8988T (cell line): ENCODE results near the gene FAM107A.

Experiments used
- DNase-seq: peaks from one replicate; pipeline ENCODE4 v3.0.0; 2011

The FAM107A gene, protein sequence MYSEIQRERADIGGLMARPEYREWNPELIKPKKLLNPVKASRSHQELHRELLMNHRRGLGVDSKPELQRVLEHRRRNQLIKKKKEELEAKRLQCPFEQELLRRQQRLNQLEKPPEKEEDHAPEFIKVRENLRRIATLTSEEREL

DNA sequence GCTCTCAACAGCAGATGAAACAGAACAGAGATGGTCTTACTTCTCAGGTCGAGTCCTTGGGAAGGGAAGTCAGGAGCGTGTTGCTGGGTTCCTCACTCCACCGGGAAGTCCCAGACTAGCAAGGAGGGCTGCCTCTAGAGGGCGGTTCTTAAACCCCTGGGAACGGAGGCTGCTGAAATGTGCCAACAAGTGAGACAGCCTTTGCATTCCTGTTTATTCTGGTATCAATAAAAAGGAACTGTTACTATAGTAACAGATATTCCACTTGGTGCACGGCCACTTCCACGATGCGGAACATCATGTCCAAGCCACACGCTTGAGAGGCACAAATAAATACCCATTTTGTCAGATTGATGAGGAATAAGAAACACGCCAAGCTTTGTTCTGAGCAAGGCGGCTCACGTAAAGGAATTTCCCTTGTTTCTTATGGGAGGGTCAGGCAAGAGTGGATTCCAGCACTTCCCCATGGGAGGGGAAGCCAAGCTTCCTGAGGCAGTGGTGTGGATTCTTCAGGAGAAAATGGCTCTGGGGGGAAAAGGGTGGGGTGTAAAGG, at the start of gene FAM107A:
FAM107A (minus strand) TSS at position 123 of the 553 bp plus-strand sequence. CDS start 7,531 bp downstream, outside the sequence.
- DNase-seq: no peak

DNA sequence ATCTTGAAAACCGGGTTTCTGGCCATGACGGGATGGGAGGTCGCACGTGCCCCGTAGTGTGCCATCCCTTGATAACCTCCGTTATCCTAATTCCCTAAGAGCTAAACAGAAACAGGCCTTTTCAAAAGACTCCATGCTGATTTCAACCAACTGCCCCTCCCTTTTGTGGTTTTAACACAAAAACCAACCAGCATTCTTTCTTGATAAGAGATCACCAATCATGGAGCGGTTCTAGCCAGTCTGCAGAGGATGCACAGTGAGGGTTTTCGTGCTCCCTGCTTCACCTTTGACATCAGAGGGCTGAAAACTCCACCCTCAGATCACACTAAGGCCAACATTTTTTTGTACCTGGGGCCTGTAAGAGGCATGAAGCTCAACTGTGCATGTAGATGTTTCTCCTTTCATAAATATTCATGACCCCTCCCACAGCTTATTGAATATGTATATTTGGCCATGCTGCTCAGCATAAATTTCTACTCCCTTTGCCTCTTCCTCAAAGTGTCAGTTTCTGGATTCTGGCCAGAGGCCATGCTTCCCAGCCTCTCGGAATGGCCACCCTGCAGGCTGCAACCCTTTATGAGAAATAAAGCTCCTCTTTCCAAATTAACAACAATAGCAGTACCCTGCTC, 48.1 kb upstream of the FAM107A start:
- DNase-seq: no peak

DNA sequence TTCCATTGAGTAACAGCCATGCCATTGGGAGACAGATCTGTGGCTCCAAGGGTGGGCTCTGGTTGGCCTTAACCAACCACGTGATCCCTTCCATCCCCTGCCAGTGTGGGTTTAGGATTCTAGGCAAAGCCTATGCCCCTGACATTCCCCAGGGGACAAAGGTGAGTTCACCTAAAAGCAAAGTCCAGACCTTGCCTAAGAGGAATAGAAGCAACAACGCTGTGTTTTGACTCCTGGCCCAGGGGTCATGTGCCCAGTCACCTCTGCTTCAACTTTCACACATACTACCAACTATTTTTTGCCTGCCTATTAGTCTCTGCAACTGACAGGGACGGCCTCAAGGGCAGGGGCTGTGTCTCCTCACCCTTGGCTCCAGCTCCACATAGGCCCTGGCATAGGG, 47.4 kb upstream of the FAM107A start:
- no peak for DNase-seq

DNA sequence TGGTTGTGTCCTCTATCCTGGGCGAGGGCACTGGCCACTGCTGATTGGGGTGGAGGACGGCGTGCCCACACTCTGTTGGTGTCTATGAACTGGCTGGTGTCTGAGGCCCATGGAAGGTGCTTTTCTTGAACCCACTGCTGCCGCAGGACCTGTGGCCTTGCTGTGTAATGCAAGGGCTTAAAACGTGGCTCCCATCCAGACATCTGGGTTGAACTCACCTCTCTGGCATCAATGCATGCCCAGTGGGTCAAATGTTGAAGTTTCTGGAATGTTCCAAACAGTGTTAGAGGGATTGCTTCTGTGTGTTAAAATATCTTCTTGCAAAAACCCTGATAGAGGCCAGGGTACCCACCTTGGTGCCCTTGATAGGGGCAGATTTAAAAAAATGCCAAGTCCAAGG, 46.8 kb upstream of the FAM107A start:
- no peak for DNase-seq

DNA sequence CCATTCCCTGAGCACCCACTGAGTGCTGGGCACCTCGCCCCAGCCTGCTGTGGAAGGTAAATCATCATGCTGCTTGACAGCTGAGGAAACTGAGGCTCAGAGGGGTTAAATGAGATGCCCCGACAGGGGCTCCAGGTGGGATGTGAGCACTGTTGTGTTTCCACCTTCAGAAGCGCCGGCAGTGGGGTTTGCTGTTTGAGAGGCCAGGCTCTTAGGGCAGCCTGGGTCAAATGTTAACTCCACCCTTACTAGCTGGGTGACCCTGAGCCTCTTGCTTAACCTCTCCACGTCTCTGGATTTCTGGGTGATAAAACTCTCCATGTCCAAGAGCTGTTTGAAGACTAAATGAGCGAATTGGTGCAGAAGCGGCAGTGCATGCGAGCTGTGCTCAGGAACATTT, 46.3 kb upstream of the FAM107A start:
- DNase-seq: no peak

DNA sequence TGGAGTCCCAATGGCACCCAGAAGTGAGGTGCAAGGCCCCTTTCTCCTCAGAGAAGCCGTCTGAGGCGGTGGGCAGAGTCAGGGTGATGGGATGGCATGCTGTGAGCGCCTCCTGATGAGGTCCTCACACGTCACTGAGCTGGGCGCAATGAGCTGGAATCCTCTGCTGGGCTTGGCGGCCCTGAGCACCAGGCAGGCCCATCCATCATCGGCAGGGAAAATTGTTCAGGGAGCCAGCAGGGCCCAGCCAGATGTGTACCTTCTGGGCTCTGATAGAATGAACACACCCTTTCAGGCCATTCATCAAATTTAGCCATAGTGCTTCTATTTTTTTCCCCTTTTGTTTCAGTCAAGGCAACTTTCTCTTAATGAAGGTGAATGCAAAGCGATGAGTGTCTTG, 45.7 kb upstream of the FAM107A start:
- DNase-seq: no peak

DNA sequence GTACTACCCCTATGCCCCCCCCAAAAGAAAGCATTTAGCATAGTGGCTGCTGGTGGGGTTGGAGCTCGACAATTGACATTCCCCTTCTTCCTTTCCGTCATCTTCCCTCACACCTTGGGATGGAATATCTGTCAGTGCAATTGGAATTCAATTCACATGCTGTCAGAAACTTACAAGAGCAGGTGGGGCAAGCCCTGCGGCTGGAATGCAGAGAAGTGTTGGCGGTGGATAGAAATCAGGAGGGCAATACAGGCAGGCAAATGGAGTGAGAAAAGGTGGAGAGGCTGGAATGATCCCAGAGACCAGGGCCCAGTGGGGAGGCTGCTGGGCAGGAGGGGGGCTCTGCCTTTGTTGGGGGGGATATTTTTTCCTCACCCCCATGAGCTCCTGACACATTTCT, 45.2 kb upstream of the FAM107A start:
- no peak for DNase-seq

DNA sequence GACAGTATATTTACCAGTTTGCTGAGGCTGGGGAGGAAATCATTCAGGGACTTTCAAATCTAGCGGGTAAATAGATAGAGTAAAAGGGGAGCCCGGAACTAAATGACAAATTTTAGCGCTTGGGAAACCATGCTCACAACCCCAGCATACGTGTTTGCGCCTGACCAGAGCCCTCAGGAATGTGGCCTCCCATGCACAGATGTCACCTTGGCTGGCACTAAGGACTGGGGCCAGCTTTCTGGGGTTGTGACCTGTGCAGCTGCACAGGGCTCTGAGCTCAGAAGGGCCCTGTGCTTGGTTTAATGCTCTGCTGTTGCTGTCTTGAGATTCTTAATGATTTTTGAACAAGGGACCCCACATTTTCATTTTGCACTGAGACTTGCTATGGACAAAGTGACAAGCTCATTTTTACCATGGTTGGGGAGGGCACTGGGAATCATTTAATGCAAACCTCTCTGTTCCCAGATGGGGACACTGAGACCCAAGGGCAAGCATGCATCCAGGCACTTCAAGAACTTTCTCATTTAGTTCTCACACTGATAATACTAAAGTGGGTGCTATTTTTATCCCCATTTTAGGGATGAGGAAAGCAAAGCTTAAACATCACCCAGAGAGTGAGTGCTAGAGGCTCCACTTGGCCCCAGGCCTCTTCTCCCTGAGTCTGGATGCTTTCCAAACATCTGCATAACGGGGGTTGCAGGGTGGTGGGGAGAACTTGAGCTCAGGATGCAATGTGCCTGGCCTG, 44.1 kb upstream of the FAM107A start:
- DNase-seq: no peak

DNA sequence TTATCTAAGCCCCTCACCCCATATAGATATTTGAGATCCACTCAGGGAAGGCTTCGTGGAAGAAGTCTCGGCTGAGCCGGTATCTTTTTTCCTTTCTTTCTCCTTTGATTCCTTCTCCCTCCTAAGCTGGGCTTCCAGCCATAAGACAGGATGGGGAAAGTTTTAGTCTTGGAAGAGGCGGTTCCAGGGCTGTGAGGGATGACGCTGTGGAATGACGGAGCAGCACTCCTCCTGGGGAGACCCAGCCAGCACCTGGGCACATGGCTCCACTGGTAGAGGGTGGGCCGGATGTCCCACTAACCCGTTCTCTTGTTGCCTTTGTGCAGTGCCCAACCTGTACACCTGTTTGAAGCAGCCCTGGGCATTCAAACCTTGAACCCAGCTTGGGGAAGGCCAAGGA, 43.2 kb upstream of the FAM107A start:
- DNase-seq: no peak

DNA sequence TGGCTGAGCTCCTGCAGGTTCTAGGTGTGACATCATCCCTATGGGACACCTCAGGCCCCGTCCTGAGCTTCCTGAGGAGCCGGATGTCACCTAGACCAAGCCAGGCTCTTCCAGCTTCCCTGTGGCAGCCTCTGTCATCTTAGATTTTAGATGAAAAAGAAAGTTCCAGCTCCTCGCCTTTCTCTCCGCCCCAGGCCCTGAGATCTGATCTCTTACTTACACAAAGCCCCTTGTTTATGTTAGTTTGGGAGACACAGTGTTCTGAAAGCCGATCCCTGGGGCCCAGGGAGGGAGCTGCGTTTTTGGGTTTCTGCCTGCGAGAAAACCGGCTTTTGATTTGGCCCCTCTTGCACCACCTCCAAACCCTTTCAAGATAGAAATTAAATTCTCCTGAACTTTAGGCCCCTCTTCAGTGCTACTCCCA, 40.2 kb upstream of the FAM107A start:
- no peak for DNase-seq

DNA sequence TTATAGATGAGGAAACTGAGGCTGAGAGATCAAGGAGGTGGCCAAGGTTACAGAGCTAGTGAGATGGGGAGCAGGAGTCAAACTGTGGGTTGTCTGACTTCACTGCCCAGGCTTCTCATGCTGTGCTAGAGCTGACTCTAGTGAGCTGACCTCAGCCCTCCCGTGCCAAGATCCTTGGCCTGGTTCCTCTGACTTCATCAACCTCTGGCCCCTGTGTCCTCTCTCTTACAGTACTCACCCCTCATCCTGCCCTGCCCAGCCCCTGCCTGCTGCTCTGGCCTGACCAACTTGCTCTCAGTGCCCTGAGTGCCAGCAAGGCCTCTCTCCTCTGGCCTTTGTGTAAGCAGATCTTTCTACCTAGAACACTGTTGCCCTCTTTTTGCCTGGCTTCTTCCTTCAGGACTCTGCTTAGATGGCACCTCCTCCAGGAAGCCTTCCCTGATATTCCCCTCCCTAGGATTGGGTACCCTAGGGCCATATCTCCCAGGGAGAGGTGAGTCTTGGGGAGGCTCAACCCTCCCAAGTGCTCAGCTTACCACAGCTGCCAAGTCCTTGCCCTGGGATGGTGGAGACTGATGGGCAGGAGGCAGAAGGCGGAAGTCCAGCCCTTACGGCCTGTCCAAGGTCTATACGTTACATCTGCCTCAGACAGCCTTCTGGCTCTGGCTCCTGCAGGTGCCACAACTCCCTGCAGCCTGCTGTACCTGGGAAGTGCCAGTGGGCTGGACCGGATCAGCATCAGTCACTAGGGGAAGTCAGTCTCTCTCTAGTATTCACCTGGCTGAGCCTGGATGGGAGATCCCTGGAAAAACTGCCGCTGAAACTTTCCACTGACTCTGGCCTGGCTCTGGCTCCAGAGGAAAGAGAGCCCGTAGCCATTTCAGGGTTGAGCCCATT, 36.3 kb upstream of the FAM107A start:
- no peak for DNase-seq

DNA sequence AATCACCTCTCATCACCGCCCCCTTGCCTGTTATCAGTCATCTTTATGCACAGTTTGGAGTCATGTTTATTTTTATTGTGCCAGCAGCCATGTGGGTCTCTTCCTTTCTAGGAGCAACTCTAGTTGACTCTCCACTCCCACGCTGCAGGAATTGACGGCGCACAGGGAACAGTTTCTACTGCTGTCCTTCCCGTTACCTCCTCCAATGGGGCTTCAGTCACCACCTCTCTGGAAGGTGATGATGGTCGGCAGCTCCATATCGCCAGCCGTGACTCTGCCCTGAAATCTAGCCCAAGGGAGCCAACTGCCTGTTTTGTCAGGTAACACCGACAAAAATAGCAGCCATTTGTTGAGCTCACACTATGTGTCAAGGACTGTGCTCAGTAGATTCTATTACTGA, 35.6 kb upstream of the FAM107A start:
- no peak for DNase-seq

DNA sequence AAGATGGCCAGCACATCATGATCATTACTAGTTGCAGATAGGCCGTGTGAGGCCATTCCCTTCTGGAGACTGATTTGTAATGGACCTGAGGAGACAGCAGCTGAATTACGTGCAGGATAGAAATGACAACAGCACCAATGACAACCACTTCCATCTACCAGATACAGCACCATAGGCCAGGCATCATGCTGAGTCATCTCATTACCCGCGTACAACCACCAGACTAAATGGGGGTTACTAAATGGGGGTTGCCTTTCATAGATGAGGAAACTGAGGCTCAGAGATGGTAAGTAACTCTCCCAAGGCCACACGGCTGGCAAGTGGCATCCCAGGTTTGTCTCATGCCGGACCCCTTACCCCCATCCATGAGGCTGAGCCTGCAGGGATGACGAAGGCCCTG, 32.8 kb upstream of the FAM107A start:
- DNase-seq: no peak

DNA sequence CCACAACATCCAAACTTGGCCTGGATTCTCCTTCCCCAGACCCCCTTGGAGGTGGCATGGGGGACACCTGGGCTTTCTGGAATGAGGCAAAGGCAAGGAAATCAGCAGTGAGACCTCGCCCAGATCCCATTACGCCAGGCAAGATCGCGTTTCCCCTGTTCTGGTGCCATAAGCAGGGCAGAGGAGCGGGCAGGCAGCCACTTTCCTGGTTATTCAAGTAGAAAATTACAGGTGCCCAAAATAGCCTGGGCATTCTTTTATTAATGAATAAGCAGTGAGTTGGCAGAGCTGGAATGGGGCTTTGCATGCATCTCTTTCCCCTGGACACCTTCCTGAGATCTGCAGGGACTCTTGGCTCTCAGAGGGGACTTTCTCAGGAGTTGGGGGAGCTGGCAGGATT, 31.5 kb upstream of the FAM107A start:
- DNase-seq: no peak

DNA sequence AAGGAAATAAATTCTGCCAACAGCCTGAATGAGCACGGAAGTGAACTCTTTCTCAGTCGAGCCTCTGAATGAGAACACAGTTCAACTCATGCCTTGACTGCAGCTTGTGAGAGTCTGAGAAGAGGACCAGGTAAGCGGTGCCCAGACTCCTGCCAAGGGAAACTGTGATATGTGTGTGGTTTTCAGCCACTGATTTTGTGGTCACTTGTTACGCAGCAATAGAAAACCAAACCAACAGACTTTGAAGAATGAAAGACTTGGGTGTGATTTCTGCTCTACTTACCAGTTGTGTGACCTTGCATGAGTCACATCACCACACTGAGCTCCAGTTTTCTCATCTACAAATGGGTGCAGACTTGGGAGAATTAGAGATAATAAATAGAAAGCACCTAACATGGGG, 30.6 kb upstream of the FAM107A start:
- DNase-seq: no peak

DNA sequence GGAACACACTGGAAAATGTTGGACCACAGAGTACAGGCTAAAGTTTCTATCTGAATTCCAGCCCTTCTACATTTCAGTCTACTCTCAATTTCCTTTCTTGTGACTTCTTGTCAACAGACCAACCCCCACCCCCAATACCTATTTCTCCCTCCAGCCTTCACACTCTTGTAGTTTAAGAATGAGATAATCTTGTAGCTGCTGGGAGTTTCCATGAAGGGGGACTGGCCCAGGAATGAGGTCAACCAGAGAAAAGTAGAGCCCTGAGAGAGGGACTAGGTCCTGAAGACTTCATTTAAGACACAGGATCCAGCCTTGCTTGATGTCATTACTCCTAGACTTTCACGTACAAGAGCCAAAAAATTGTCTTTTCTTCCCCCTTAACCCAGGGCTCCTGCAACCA, 29.5 kb upstream of the FAM107A start:
- no peak for DNase-seq

DNA sequence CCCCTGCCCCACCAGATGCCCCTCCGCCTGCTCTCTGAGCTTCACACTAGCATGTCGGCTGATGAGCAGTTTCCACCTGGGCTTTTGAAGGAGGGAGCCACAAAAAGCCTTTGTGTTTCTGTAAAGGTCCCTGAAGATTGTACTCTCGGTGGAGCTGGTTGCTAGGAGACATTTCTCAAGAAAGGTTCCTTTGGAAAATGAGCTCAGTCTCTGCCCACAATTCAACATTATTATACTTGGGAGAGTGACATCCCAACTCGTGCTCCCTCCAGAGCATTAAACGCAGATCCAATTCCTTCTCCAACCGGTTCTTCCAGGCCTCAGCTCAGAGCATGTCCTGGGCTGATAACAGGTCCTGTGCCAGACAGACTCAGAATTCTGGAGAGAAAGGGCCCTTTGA, 26.8 kb upstream of the FAM107A start:
- DNase-seq: no peak

DNA sequence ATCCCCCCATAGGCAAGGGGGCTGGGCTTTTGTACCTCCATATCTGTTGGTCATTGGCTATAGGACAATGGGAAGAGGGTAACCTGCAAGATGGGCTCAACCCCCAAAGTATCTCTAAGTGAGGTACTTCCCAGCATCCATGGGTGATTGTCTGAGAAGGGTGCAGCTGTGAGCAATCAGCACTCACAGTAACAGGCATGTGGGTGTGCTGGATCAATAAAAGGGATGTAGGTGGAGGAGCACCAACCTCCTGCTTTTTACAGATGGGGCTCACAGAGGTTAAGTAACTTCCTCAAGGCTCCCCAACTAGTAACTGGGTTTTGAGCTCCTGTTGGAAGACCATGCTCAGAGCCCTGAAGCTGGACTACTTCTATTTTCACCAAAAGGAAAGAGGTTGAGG, 26.4 kb upstream of the FAM107A start:
- no peak for DNase-seq

DNA sequence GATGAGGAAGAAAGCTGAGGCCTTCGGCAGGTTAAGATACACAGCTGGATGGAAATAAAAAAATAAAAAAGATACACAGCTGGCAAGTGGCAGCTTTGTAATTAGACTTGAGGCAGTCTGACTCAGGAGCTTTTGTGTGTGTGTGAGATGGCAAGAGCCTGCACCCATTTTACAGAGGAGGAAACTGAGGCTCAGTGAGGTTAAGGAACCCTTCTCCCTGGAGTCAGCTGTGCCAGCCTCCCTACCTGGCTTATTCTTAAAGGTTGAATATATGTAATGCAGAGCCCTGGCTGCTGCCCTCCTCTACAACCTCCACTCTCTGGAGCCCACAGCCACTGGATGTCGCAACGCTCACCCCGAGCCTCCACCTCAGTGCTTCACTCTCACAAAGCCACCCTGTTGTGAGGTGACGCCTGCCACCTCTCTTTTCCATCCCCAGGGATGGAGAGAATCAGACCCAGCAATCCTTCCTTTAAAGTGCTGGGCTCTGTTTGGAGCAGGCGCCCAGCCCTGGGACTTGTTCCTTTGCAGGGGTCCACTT, 20.6 kb upstream of the FAM107A start:
- no peak for DNase-seq

DNA sequence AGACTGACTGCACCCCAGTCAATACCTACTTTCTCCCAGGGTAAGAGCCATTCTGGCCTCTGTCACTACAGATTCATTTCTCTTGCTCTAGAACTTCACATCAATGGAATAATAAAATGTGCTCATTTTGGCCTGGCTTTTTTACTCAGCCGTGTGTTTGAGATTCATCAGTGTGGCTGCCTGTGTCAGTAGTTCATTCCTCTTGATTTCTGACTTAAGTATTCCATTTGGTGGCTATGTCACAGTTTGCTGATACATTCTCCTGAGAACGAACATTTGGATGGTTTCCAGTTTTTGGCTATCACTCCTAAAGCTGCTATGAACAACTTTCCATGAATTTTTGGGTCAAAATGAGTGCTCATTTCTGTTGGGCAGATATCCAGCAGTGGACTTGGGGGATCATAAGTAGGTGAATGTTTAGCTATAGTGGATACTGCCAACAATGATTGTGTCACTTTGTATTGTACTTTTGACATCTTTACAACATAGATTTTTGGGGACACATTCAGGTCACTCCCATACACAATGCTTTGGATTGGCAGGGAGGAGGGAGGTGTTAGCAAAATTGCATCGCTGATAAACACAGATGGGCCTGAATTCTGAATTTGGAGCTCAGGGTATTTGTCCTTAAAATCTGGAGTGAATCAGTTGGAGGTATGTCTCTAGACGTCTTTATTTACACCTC, 19.8 kb upstream of the FAM107A start:
- no peak for DNase-seq

DNA sequence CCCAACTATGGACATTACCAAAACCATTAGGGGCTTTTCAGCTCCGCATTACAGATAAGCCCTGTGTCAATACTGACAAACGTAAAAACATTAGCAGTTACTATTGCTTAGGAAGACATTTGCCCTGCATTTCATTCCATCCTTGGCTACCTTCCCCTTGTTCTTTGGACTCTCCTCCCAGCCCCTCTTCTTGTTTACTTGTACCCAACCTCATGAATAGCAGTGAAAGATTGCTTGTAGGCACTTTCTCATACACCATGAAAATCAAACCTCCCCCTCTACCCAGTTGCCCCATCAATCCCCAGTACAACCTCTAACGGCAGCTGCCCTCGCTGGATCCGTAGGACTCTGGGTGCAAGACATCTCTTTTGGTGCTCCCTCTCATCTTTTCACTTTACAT, 16.9 kb upstream of the FAM107A start:
- DNase-seq: no peak
